GM12878 (cell line): ENCODE data around the gene FBXW8. TPM values are rescaled to one million over a fixed set of nuclear protein-coding genes. Genes with fewer than 3 reads are reported as not detected.

Experiments
- ATAC-seq: fragments of 200-7000 bp; cut with Tn5 transposase; 3 replicates; pipeline ENCODE4 v1.9.1; 2020; ENCODE audit warnings: mild to moderate bottlenecking, moderate library complexity
- BruUV-seq: library from RNA; stranded (reverse); fragments of 400-500 nt; replicated peaks from 2 replicates; lab custom pipeline; 2021; lab: Mats Ljungman, UMichigan
- CTCF ChIA-PET: fragments of 300-600 bp; sonication (Branson Sonifier 250); formaldehyde crosslinking; extraction: SDS; loops from one replicate; lab custom pipeline; 2021; ENCODE audit warnings: inconsistent platforms; lab: Yijun Ruan, JAX
- POLR2A ChIA-PET: fragments of 350-600 bp; formaldehyde crosslinking; extraction: SDS; loops from one replicate; lab custom pipeline; 2021; ENCODE audit warnings: inconsistent platforms; lab: Charles Lee
- RAD21 ChIA-PET: fragments of 300-600 bp; sonication (Branson Sonifier 250); formaldehyde crosslinking; loops from one replicate; lab custom pipeline; 2023; ENCODE audit warnings: antibody characterized with exemption; ENCODE audit not compliant: unreplicated experiment; lab: Charles Lee
- SMC1A ChIA-PET: fragments of 300-600 bp; sonication (Branson Sonifier 250); formaldehyde crosslinking; loops from one replicate; lab custom pipeline; 2023; ENCODE audit not compliant: unreplicated experiment, uncharacterized antibody; lab: Charles Lee
- DNase-seq: peaks from one replicate; pipeline ENCODE4 v3.0.0-alpha.2; 2011; ENCODE audit warnings: low read depth, low spot score
- FAIRE-seq: peaks from 3 replicates; lab custom pipeline; 2011; peaks lifted over from hg19 to GRCh38; lab: Jason Lieb, UNC
- H2AFZ ChIP-seq: 2 replicates; pipeline ENCODE4 v1.6.0; 2011; ENCODE audit warnings: low read depth, low read length, control low read depth; ENCODE audit not compliant: control insufficient read depth
- H3K27ac ChIP-seq: 2 replicates; pipeline ENCODE4 v1.5.1; 2011; ENCODE audit warnings: control low read depth; ENCODE audit not compliant: control insufficient read depth, insufficient read depth
- H3K27me3 ChIP-seq, 2 experiments: replicated peaks in 1 of 2; 2 replicates each; pipeline versions ENCODE4 v1.6.0 to v1.6.1; 2011; ENCODE audit warnings: low read length in 1 of 2; ENCODE audit not compliant: control insufficient read depth in 2 of 2, insufficient read depth in 2 of 2
- H3K36me3 ChIP-seq, 2 experiments: 2 replicates each; pipeline ENCODE4 v1.5.1; 2011; ENCODE audit warnings: low read length in 1 of 2; ENCODE audit not compliant: control insufficient read depth in 2 of 2, insufficient read depth in 2 of 2
- H3K4me1 ChIP-seq: 2 replicates; pipeline ENCODE4 v1.6.1; 2011; ENCODE audit warnings: mild to moderate bottlenecking, low read length, moderate library complexity, mixed read lengths; ENCODE audit not compliant: control insufficient read depth, insufficient read depth
- H3K4me2 ChIP-seq: 2 replicates; pipeline ENCODE4 v1.6.0; 2011; ENCODE audit warnings: control low read depth; ENCODE audit not compliant: control insufficient read depth, insufficient read depth
- H3K4me3 ChIP-seq: fragments of 200-600 bp; sonication (generic); 2 replicates; pipeline ENCODE4 v1.5.1; 2016
- H3K79me2 ChIP-seq: 2 replicates; pipeline ENCODE4 v1.6.0; 2011; ENCODE audit warnings: low read length; ENCODE audit not compliant: control insufficient read depth, insufficient read depth
- H3K9ac ChIP-seq: 2 replicates; pipeline ENCODE4 v1.8.0; 2011; ENCODE audit warnings: low read length, control low read depth, mixed read lengths; ENCODE audit not compliant: control insufficient read depth, insufficient read depth
- H3K9me3 ChIP-seq: replicated peaks from 3 replicates; pipeline ENCODE4 v1.5.1; 2011; ENCODE audit warnings: mild to moderate bottlenecking, low read length; ENCODE audit not compliant: control insufficient read depth, insufficient read depth
- H4K20me1 ChIP-seq: 2 replicates; pipeline ENCODE4 v1.6.0; 2011; ENCODE audit not compliant: control insufficient read depth, insufficient read depth
- CREM ChIP-seq: IDR thresholded peaks from 2 replicates; pipeline ENCODE4 v1.6.1; 2014; ENCODE audit warnings: antibody characterized with exemption, low read depth
- EED ChIP-seq: sonication (generic); IDR thresholded peaks from 2 replicates; pipeline ENCODE4 v1.6.1; 2016; ENCODE audit warnings: antibody characterized with exemption, low read depth
- EP300 ChIP-seq, 2 experiments: fragments of 150-350 bp in 1 of 2; IDR thresholded peaks; 2 replicates each; pipeline ENCODE4 v1.6.1; 2011 to 2012; ENCODE audit warnings: low read depth in 2 of 2, low read length in 2 of 2, borderline replicate concordance in 1 of 2, improper control_type of control experiment in 1 of 2, inconsistent platforms in 1 of 2; ENCODE audit not compliant: control insufficient read depth in 1 of 2
- KDM1A ChIP-seq: fragments of 200-600 bp; sonication (generic); IDR thresholded peaks from 2 replicates; pipeline ENCODE4 v1.6.1; 2016; ENCODE audit warnings: borderline replicate concordance
- MAX ChIP-seq: IDR thresholded peaks from 2 replicates; pipeline ENCODE4 v1.6.1; 2012; ENCODE audit warnings: low read depth, low read length, improper control_type of control experiment
- MYB ChIP-seq: fragments of 150-350 bp; IDR thresholded peaks from 2 replicates; pipeline ENCODE4 v1.6.1; 2014; ENCODE audit warnings: mild to moderate bottlenecking, low read depth, low read length, borderline replicate concordance
- PRDM15 ChIP-seq: fragments of 450-650 bp; formaldehyde crosslinking; IDR thresholded peaks from 2 replicates; pipeline ENCODE4 v1.4.0; 2020; ENCODE audit warnings: mild to moderate bottlenecking, moderate library complexity
- SIX5 ChIP-seq: IDR thresholded peaks from 2 replicates; pipeline ENCODE4 v1.6.1; 2011; ENCODE audit warnings: mild to moderate bottlenecking, low read depth, low read length, moderate library complexity; ENCODE audit not compliant: severe bottlenecking
- SKIL ChIP-seq: fragments of 450-650 bp; IDR thresholded peaks from 2 replicates; pipeline ENCODE4 v1.6.1; 2017; ENCODE audit warnings: mild to moderate bottlenecking, low read depth, inconsistent platforms; ENCODE audit not compliant: poor library complexity, severe bottlenecking
- SMARCA5 ChIP-seq: fragments of 450-650 bp; IDR thresholded peaks from 2 replicates; pipeline ENCODE4 v1.6.1; 2017; ENCODE audit warnings: mild to moderate bottlenecking
- SRF ChIP-seq, 2 experiments: IDR thresholded peaks; 2 replicates each; pipeline ENCODE4 v1.6.1; 2011; ENCODE audit warnings: low read depth in 2 of 2, low read length in 2 of 2, mild to moderate bottlenecking in 1 of 2, moderate library complexity in 1 of 2
- TAF1 ChIP-seq: IDR thresholded peaks from 2 replicates; pipeline ENCODE4 v1.6.1; 2011; ENCODE audit warnings: mild to moderate bottlenecking, low read depth, low read length, borderline replicate concordance
- ZNF622 ChIP-seq: fragments of 450-650 bp; IDR thresholded peaks from 2 replicates; pipeline ENCODE4 v1.6.1; 2017; ENCODE audit warnings: mild to moderate bottlenecking, inconsistent platforms
- ZSCAN29 ChIP-seq: fragments of 450-650 bp; IDR thresholded peaks from 2 replicates; pipeline ENCODE4 v1.6.1; 2017; ENCODE audit warnings: mild to moderate bottlenecking, moderate library complexity
- WGBS: methylation state at CpG from one replicate; pipeline ENCODE4 v1.1.6; 2016; ENCODE audit warnings: low lambda C conversion rate; ENCODE audit not compliant: insufficient replicate concordance, insufficient coverage; ENCODE audit errors: missing lambda C conversion rate; 5-methylcytosine and 5-hydroxymethylcytosine counted together
- in situ Hi-C: fragments of 300-500 bp; cut with MboI; formaldehyde crosslinking; loops from 9 replicates; pipeline ENCODE4 v1.14.3; 2018; ENCODE audit warnings: mixed read lengths
- intact Hi-C: fragments of 100-400 bp; cut with micrococcal nuclease; formaldehyde crosslinking; loops from one replicate; pipeline ENCODE4 v1.14.2; 2022; ENCODE audit not compliant: unreplicated experiment
- polyA plus RNA-seq, 11 experiments: library from polyadenylated mRNA; depleted of rRNA in 4 of 11; unstranded in 6 of 11; stranded (reverse) in 5 of 11; fragments of >200 nt; fragmentation: Nextera tagmentation in 4 of 11; fragmentation: Illumina TruSeq in 1 of 11; extraction: Ambion mirVana in 4 of 11; extraction: Trizol in 1 of 11; gene quantifications; 1 replicate in 1 of 11; 2 replicates in 10 of 11; pipeline versions ENCODE4 v1.2.1 to v1.2.3, GENCODE V29; 2011 to 2016; ENCODE audit warnings: inconsistent platforms in 2 of 11, missing spikeins in 2 of 11, low read depth in 1 of 11
- total RNA-seq, 4 experiments: library from RNA; depleted of rRNA in 3 of 4; stranded (reverse); fragments of >200 nt in 3 of 4; fragmentation: Illumina TruSeq in 1 of 4; extraction: Trizol in 1 of 4; gene quantifications; 2 replicates each; pipeline versions ENCODE4 v1.2.1 to v1.2.3, GENCODE V29; 2013 to 2021

The FBXW8 gene
- total and polyA plus RNA-seq, 10 of the 15 experiments (the other 5 are each of a cell fraction or from before 2014, with no cell fraction given), result 0.49 to 7.5 (median 4.4) TPM

- Histone ChIP-seq H3K79me2 (no peaks in the 10 kb centered on the region), H3K27me3 (no peaks in the 10 kb centered on the region), H4K20me1 (no peaks in the 10 kb centered on the region; the same call in 1 of the 2 replicates), H3K4me2 (no peak overlapping the region), H3K4me1 (peaks cover 31% of the 10 kb centered on the region), H3K9ac (no peak overlapping the region), H3K36me3 (no peaks in the 10 kb centered on the region; a peak in 1 of 4 replicates), H3K4me3 (no peak overlapping the region), H3K9me3 (no peaks in the 10 kb centered on the region), H3K27ac (no peak overlapping the region), H2AFZ (no peak overlapping the region)
- no TSS peak for BruUV-seq
- FAIRE-seq, result no peak
- TF ChIP-seq EP300 (IDR thresholded peaks at IDR 0.05; ENCODE audit: borderline replicate concordance in 1 of 2, control insufficient read depth in 1 of 2, low read depth in 2 of 2, low read length in 2 of 2) (no peak), ZSCAN29 (no peak), SKIL (no peak), EED (no peak), SIX5 (no peak), PRDM15 (CRISPR knock-in tag) (no peak), TAF1 (no peak), MAX (no peak), MYB (no peak), ZNF622 (no peak), SMARCA5 (no peak), SRF (IDR thresholded peaks at IDR 0.05; ENCODE audit: low read depth in 2 of 2, low read length in 2 of 2) (no peak), KDM1A (no peak), CREM (no peak)
- no peak for ATAC-seq
- 86% methylated on average over 14 of the region's 14 CpGs for WGBS
- intact Hi-C loops, result no loop called here
- in situ Hi-C loops, result no loop called here
- RAD21 ChIA-PET, result no interaction called here
- DNase-seq, result no peak
- SMC1A ChIA-PET, result no interaction called here
- CTCF ChIA-PET, result no interaction called here
- POLR2A ChIA-PET, result no interaction called here
These were observed 53.6 kb downstream of the FBXW8 start for GRCh38 chr12:116964054-116965050.
